Measurements from ENCODE around the gene LMX1B.

DNA sequence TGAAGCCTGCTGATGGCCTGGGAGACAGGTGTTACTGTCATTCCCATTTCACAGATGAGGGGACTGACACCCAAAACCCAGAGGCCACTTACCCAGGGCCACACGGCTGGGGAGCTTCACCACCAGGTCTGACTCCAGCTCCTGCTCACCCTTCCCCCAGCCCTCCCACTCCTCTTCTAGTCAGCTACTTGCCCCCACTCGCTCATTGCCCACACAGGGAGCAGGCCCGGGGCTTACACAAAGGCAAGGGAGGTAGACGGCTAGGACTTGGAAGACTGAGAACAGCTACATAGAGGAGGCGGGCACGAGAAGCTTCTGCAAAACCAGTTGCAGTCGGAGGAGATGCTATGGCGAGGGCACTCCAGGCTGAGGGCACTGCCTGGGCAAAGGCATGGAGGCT lies 21.3 kb downstream of the LMX1B start:
- TF ChIP-seq, protein P1, sequence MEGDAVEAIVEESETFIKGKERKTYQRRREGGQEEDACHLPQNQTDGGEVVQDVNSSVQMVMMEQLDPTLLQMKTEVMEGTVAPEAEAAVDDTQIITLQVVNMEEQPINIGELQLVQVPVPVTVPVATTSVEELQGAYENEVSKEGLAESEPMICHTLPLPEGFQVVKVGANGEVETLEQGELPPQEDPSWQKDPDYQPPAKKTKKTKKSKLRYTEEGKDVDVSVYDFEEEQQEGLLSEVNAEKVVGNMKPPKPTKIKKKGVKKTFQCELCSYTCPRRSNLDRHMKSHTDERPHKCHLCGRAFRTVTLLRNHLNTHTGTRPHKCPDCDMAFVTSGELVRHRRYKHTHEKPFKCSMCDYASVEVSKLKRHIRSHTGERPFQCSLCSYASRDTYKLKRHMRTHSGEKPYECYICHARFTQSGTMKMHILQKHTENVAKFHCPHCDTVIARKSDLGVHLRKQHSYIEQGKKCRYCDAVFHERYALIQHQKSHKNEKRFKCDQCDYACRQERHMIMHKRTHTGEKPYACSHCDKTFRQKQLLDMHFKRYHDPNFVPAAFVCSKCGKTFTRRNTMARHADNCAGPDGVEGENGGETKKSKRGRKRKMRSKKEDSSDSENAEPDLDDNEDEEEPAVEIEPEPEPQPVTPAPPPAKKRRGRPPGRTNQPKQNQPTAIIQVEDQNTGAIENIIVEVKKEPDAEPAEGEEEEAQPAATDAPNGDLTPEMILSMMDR (IDR thresholded peaks at IDR 0.05; ENCODE audit: insufficient read depth, low read length, poor library complexity, severe bottlenecking) = no peak
- no peak for TF ChIP-seq EZH2phosphoT487 (conservative IDR thresholded peaks at IDR 0.05; ENCODE audit: low read length)

All from SU-DHL-6 (cell line).